Astrocyte of the hippocampus (primary cell): Measurements from ENCODE around the gene HSPA2.
A peak's percentile ranks its signal among the peaks of the same experiment; 100 is the strongest.

Source experiments
- DNase-seq: peaks from one replicate; pipeline ENCODE4 v3.0.0; 2011; ENCODE audit warnings: low read depth, low spot score

HSPA2 gene

DNA sequence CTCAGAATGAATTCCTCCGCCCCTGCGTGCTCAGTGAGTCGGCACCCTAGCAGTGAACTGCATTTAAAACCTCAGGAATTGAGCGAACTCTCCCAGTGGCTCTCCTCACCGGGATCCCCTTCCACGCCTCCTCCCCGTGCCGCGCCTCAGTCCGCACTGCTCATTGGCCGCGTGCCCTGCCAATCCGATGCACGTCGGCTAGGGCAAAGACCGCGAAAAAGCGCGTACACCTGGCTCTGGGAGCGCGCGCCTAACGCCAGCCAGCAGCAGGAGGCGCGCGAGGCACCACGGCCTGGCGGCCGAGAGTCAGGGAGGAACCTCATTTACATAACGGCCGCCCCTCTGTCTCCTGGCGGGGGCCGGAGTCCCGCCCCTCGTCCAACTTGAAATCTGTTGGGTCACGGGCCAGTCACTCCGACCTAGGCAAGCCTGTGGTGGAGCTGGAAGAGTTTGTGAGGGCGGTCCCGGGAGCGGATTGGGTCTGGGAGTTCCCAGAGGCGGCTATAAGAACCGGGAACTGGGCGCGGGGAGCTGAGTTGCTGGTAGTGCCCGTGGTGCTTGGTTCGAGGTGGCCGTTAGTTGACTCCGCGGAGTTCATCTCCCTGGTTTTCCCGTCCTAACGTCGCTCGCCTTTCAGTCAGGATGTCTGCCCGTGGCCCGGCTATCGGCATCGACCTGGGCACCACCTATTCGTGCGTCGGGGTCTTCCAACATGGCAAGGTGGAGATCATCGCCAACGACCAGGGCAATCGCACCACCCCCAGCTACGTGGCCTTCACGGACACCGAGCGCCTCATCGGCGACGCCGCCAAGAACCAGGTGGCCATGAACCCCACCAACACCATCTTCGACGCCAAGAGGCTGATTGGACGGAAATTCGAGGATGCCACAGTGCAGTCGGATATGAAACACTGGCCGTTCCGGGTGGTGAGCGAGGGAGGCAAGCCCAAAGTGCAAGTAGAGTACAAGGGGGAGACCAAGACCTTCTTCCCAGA lies at the start of gene HSPA2:
Gene HSPA2, plus strand, starts transcription at position 534 of the 995 bp plus-strand sequence. Its CDS starts 109 bp downstream, at position 643.
- peak; percentile 100 for DNase-seq

DNA sequence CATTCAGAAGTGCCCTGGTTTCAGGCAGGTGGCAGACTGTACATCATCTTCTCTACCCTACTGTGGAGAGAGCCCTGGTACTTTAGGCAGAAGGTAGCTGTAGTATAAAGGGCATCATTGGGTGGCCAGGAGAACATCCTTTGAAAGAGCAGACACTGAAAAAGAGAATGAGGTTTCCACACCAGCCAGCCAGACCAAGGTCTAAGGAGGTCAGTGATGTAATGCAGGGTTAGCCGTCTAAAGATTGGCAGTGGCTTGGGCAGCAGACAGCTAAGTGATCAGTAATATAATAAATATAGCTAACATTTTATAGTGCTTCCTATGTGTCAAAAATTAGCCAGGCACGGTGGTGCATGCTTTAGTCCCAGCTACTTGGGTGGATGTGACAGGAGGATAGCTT lies 48.9 kb upstream of the HSPA2 start:
- DNase-seq, result no peak

DNA sequence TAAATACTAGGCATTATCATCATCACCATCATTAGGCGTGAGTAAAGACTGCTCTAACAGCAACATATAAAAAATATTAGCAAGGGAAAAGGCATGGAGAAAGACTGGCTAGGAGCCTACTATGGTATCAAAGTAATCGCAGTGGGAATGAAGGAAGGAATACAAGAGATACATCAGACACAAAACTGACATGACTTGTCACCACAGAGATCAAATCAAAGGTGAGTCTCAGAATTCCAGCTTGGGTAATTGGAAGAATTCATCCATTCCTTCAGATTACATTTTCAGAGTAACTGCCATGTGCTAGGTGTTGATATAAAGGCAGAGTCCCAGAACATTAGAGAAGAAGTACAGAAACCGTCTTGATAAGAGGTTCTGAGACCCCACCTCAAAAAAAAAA lies 47.1 kb upstream of the HSPA2 start:
- no peak for DNase-seq

DNA sequence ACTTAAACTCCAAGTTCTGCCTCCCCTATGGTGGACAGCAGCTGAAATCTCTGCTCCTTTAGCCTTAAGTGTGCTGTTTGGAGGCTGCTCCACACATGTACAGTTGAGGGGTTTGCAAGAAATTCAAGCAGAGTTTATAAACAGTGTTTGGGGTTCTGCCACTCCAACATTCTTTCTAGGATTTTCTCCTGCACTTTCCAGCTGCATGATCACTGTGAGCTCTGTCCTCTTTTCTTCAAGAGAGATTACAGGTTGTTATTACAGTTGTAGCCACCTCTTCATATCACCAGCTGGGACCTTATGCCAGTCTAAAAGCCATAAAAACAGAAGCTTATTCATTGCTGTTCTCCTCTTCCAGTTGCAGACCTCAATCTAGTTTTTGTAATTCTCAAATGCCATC lies 45.3 kb upstream of the HSPA2 start:
- DNase-seq, result no peak

DNA sequence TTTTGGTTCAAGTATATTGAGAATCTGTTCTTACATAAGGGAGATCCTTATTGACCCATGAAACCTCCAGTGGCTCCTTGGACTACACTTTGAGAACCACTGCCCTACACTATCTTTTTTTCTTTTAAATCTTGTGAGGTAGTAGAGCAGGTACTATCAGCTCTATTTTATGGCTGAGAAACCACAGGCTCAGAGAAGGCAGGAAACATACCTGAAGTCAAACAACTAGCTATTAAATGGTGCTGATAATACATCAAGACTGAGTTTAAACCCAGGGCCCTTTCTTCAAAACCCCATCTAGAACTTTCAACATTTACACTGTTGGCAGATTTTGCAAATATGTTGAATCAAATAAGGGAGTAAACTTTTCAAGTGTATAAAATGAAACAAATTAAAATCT lies 43.8 kb upstream of the HSPA2 start:
- DNase-seq, result no peak

DNA sequence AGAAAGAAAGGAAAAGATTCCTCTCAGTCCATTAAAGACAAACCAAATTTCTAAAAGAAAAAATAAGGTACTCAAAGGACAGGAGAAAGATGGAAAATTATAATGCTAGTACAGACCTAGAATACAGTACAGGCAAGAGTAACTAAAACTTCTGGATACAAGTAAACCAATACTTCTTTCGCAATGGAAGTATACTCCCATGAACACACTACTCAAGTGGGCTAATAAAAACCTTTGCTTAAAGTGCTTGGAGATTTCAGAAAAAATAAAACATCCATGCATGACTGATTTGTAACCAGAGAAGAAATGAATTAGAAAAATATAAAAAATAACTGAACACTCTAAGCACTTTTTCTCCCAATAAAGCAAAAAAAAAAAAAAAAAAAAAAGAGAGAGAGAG lies 40.5 kb upstream of the HSPA2 start:
- no peak for DNase-seq

DNA sequence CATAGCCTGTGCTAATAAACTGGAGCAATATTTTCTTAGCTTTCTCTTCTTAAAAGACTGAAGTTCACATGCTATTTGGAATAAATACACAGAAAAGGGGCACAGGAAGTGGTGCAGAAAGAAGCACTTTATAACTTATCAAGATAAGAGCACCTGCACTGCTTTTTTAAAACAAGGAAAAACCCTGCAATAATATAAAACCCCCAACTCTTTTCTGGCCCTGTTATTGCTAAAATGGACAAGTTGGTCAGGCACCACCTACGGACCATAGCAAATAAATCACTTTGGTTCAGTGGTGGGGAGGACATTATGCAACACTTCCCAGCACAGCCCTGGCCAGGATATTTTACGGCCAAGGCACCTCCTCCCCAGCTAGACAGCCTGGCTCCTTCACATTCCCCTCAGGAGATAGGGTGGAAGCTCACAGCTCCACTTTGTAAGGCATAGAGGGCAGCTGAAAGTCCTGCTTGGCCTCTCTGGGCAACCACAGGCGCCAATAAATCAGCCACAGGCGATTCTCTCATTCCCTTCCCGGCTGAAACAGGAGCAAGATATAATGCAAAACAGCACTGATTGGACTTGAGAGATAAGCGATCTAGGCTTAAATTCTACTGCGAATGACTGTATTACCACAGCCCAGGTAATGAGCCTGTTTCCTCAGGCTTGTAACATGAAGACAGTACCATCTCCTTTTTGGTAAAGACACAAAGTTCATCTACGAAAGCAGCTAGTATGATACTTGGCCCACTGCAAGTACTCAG lies 39.0 kb upstream of the HSPA2 start:
- DNase-seq, result peak; percentile 60

DNA sequence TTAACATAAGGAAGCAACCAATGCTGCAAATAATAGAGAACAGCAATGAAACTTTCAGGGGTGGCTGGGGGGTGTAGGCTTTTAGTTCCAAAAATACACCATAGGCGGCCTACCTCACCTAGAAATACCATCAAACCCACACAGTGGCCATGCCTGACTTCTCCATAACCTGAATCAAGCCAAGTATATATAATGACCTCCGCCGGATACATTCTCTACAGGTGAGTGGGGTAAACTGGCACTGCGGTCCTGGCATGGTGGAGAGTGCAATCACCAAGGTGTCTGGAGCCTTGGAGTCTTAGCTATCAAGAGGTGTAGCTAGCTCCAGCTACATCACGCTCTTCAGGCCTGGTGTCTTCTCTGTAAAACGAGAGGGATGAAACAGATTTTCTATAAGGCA lies 38.1 kb upstream of the HSPA2 start:
- DNase-seq, result no peak

DNA sequence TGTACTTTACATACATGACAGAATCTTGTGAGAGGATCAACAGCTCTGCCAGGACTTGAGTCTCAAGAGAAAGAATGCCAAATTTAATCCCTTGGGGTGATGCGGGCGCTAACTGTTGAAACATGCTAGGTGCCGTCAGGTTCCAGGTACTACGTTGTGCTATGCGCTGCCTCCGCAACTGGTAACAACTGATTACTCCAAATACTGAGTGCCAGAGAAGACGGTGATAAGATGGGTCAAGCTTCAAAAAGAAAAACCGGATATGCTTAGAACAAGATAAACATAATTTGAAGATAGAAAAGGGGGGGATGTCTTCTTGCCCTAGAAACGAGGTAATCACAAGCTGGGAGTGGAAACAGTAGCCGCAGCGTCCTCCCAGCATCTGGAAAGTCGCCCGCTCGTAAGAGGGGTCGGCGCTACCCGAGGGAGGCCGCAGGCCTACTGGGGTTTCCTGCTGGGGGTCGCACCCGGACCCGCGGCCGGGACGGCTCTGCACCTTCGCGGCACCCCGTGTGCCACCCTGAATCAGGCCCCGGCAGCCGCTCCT lies 37.6 kb upstream of the HSPA2 start:
- DNase-seq, result peak; percentile 46

DNA sequence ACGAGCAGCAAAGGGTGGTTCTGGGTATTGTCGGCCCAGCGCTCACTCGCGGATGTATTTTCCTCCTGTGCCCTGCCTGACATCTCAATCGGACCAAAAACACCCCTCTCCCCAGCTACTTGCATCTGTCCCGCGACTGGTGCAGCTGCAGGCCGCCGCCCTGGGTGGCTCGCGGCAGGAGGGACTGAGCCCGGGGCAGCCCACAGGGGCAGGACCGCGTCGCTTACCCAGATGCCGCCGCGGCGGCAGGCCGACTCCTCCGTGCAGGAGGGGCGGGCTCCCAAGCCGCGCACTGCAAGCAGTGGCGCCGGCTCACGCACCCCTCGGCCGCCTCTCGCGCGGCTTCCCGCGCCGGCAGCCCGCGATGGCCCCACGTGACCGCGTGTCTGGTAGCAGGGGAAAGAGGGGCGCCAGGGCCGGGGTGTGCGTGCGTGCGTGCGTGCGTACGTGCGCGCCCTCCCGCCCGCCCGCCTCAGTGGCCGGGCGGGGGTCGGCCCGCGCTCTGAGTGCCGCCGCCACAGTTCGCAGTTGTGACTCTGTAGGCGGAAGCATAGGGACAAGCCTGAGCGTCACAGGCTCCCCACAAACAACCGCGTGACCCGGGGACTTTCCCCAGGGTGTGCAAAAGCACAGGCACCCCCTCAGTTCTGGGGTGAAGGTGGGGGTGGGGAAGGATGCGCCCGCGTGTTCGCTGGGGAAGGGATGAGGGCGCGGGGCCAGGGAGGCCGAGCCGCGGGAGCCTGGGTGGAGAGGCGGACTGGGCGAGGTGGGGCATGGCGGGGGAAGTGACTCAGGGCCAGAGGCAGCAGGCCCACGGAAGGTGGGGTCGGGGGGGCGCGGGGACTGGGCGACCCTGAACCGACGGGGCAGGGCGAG lies 36.9 kb upstream of the HSPA2 start, which contains the start of gene ZBTB25:
Gene ZBTB25, minus strand, starts transcription at position 405 of the 876 bp plus-strand sequence. CDS start 13,305 bp downstream, outside the sequence.
- peak; percentile 98 for DNase-seq

DNA sequence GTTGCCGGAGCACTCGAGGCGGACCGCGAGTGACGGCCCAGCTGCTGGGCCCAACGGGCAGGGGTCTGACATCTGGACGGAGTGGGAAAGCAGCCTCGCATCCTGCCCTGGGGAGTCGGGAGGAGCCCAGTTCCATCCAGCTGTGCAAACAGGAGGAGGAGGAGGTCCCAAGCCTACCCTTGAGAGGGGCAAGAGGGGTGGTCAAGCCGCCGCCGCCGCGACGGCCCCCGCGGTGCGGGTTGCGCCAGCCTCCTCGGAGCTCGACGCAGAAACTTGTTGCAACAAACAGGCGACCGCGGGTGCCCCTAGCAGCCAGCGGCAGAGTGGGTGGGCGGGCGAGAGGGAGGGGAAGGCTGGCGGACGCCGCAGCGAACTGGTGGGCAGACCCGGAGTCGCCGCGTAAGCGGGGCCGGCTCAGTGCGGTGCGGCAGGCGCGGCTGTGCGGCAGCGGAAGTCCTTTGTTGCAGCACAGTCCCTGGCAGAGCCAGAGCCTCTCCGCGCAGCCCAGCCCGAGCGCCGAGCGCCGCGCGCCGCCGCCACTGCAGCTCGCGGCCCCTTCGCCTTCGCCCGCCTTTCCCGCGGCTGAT lies 36.1 kb upstream of the HSPA2 start, which contains the start of gene ZBTB1:
Gene ZBTB1, plus strand, starts transcription at position 461 of the 587 bp plus-strand sequence. CDS start 16,735 bp downstream, outside the sequence.
- DNase-seq, result peak; percentile 92

DNA sequence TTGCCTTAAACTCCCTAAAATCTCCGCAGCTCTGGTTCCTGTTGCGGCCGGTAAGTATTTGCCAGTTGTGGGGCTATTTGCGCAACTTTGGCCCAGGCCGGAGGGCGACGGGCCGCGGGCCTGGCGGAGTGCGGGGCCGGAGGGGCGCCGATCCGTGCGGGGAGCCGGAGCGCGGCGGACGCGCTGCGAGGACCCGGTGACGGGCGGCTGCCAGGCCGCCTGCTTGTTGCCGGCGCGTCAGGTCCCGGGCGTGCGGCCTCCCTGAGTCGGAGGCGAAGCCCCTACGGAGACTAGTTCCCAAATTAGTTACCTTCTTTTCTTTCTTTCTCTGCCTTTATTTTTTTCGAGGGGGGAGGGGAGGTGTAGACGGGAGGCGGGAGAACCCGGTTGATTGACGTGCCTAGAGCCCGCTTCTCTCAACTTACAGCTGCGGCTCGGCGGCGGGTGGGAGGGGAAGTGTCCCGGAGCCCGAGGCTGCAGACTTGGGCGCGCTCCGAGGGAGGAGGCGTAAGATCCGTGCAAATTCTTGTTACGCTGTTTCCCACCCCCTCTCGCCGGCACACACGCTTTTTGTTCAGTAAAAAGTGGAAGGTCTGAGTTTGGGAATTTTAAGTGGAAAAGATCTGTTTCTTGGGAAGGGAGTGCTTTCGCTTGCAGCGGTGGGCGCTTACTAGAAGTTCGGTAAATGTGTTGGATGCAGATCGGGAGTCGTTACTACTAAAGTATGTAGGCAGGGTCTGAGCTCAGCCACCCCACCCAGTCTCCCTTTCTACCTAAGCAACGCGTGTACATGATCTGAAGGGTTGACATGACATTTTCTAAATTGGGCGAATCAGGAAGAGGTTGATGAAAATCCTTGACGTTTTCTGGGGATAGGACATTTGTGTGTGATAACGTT lies 35.4 kb upstream of the HSPA2 start:
- DNase-seq, result peak; percentile 94

DNA sequence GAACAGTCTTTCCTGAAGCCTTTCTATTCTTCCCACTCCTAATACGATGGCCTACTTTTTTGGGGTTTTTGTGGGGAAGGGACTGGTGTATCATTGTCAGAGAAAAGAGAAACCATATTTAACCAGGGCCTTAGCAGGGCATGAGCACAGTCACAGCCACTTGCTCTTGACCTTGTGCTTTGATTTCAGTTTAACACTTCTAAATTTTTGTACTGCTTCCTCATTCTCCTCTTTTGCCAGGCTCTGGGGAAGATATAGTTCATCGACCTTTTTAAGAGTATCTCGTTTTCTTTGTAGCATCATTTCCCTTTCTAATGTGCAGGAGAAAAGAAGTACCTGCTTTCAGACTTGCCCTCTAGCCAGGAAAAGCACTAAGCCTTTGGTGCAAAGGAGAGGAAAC lies 33.8 kb upstream of the HSPA2 start:
- no peak for DNase-seq

DNA sequence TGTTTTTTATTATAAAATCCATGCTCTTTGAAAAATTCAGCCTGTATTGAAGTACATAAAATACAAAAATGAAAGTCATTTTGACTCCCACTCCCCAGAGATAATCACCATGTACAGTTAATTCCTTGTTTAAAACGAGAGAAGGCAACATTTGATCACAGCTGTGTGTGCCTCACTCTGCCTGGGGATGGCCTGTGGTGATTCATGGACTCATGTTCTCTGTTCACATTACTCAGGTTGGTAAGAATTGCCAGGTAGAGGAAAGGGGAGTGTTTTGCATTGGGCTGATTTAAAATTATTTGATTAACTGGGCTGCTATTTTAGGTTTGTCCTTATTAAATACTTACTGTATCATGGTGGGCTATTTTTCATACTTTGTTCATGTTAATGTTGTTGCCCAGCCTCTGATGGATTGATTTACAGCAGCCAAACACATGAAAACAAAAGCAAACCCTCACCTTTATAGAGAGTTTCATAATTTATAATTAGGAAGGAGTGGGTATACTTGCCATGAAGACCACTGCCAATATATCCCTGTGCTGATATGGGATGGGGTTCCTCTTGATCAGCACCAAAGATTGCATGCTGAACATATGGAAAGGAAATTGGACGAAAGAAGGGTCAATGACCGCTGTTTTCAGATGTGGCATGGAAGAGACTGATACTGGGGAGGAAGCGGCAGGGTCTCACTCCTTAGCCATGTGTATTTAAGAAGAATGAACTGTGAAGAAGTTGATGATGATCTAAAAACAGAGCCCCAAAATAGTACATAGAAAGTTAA lies 33.0 kb upstream of the HSPA2 start:
- peak; percentile 32 for DNase-seq

DNA sequence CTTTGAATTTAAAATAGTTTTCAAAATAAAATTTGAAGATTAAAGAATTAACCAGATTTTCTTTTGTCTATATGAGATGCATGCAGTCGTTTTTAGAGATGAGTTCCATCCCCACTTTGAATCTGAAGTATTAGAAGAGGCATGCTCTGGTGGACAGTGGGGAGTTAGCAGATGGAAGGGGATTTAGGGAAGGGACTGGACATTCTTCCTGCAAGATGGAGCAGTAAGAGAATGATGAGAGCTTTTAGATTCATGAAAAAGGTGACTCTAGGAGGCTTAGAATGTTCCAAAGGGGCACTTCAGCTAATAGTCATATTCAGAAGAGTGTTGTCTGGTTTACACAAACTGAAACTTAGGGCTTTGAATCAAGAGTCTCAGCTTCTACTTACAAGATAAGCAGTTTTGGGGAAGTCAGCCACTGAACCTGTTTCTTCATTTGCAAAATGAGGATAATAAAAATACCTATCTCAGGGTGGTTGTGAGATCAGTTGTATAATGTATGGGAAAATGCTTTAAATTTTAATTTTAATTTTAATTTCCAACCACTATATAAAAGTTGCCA lies 32.2 kb upstream of the HSPA2 start:
- no peak for DNase-seq

DNA sequence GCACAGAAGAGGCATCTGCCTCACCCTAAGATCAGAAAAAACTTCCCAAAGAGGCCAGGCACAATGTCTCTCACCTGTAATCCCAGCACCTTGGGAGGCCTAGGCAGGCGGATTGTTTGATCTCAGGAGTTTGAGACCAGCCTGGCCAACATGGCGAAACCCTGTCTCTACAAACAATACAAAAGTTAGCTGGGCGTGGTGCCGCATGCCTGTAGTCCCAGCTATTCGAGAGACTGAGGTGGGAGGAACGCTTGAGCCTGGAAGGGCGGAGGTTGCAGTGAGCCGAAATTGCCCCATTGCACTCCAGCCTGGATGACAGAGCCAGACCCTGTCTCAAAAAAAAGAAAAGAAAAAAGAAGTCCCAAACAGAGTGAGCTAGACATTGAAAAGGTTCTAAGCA lies 31.5 kb upstream of the HSPA2 start:
- DNase-seq, result no peak

DNA sequence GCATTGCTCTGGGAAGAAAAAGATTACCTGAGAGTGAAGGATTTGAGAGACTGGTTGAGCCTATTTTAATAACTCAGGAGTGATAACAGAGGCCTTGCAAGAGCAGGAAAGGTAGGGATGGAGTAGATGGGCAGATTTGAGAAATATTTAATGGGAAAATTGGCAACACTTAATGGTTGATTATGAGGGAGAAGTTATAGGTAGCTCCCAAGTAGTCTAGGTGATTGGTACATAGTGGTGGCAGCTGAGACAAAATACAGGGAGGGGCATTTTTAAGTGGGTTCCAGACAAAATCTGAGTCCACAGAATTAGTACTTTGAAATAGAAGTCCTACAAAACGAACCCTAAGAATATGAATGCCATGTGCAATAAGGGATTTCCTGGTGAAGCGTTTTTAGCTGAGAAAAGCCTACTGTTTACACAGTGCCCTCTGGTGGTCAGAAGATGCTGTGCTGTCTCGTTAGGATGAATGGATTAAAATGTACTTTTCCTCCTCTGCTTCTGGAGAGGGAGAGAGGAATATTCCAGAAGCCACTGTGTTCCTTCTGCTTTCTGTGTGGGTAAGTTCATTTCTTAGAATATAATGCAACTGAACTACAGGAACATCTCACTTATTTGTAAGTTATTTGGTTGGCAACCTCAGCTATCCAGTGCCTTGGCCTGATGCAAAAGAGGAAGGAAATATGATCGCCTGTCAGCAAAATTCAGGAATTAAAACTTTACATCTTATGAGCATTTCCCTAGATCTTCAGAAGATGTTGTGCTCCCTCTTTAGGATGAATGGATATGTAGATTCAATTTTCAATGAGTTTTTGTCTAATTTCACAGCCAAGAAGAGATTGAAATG lies 29.5 kb upstream of the HSPA2 start:
- DNase-seq, result peak; percentile 80

DNA sequence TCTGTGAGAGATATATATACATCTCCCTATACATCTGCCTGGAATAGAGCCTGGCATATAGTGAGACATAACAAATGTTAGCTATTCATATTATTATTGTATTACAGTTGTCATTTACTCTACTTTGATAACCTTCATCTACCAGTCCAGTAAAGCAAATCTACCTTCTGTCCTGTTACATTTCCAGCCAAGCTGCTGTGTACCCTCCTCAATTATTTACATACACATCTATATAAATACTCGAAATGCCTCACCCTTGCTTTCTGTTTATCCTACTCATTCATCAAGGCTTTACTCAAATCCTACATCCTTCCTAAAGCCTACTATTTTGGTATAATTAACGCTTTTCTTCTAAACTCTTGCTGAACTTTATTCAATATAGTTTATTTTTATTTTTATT lies 27.3 kb upstream of the HSPA2 start:
- DNase-seq, result no peak
